ENCODE measurements around the gene FXYD2. TPM values are rescaled to one million over a fixed set of nuclear protein-coding genes. Genes with fewer than 3 reads are reported as not detected.
"Not testable (repeated sequence)": the region's sequence is repeated elsewhere in the genome, so short reads cannot be mapped to it uniquely, and the experiment has no call there.

FXYD2 gene
- total and polyA plus RNA-seq, 4 experiments from 2014 or later, result 3.5 to 10.5 (median 8.2) TPM

DNA sequence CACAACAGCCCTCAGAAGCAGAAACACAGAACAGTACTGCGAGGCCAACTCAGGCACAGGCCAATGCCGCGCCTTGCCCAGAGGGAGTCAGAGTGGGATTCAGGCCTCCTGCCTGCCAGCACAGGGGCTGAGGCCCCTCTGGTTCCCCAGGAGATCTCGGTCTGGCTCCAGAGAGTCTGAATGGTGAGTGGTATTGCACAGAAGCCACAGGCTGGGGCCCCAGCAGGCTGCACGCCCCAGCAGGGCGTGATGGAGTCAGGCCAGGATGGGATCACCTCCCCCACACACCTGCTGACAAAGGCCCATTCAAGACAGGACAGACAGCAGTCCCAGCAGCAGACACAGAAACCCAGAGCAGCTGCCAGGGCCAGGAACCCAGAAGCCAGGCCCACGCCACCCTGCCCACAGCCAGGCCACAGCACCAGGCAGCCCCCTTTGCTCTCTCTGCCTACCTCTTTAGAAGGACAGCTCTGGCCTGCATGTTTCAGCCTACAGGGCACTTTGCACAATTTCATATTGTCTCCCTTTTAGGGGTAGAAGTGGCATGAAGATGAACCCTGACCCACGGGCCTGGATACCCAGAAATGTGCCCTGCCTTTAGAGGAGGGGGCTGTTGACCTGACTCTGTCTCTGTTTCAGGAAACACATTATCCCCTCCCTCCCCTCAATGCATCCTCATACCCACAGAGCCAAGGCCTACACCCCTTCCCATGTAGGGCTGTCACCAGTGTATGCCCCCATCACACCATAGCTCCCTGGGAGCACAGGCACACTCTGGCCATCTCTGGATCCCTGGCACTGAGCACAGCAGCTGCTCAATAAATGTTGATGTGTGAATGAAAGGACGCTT is 45.8 kb upstream of the FXYD2 start:
- DNase-seq, result no peak
- H3K36me3 Mint-ChIP-seq, result no peaks in the 10 kb centered on the region
- Histone ChIP-seq H3K4me1 (ENCODE audit: insufficient read depth, low read length) (peaks cover 26% of the 10 kb centered on the region), H3K27me3 (ENCODE audit: insufficient read depth, low read length) (peaks cover 16% of the 10 kb centered on the region), H3K4me3 (ENCODE audit: low read length in 2 of 2) (no peak overlapping the region), H3K36me3 (ENCODE audit: insufficient read depth, low read length) (no peaks in the 10 kb centered on the region), H3K9me3 (ENCODE audit: control insufficient read depth in 1 of 2, low read length in 2 of 2) (no peaks in the 10 kb centered on the region), H3K27ac (ENCODE audit: low read depth, low read length) (no peak overlapping the region)
- no peak overlapping the region for H3K27ac Mint-ChIP-seq
- intact Hi-C loops (cut with micrococcal nuclease), result no loop called here
- peaks cover 21 to 23% of the 10 kb centered on the region in 2 donors for H3K27me3 Mint-ChIP-seq
- POLR2A ChIA-PET (ENCODE audit: partially characterized antibody), result no interaction called here
- H3K4me1 Mint-ChIP-seq, result peaks cover 10 to 33% (median 17%) of the 10 kb centered on the region in 4 donors
- no peak overlapping the region for H3K4me3 Mint-ChIP-seq
- H3K9me3 Mint-ChIP-seq, result no peaks in the 10 kb centered on the region
- CTCF ChIA-PET (ENCODE audit: partially characterized antibody), result interaction anchor here (1.1 kb wide), 2 partner anchors 183 to 301 kb away, joined by 3 to 4 read pairs; no protein-coding TSS in a partner anchor

DNA sequence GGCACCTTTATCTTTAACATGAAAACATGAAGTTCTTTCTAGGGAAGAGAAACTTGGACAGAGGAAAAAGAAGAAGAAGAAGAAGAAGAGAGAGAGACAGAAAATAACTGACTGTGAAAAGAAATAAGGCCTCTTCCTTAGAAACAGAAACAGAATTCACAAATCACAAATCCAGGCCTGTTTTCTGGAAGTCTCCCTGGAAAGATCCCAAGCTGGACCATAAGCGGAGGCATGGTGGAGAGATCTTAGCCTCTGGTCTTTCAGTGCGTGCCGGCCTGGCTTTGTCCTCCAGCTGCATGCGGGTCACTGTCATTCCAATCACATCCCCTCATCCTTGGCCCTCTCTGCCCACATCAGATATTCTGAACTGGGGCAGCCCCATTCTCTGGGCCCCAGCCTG is 45.1 kb upstream of the FXYD2 start:
- H3K36me3 Mint-ChIP-seq, result no peaks in the 10 kb centered on the region
- peaks cover 6 to 27% (median 12%) of the 10 kb centered on the region in 4 donors for H3K4me1 Mint-ChIP-seq
- Histone ChIP-seq H3K36me3 (ENCODE audit: insufficient read depth, low read length) (no peaks in the 10 kb centered on the region), H3K4me3 (ENCODE audit: low read length in 2 of 2) (no peak overlapping the region), H3K27ac (ENCODE audit: low read depth, low read length) (no peak overlapping the region), H3K27me3 (ENCODE audit: insufficient read depth, low read length) (peaks cover 11% of the 10 kb centered on the region), H3K4me1 (ENCODE audit: insufficient read depth, low read length) (peaks cover 20% of the 10 kb centered on the region), H3K9me3 (ENCODE audit: control insufficient read depth in 1 of 2, low read length in 2 of 2) (no peaks in the 10 kb centered on the region)
- ChIA-PET CTCF (ENCODE audit: partially characterized antibody) (interaction anchor here (1.1 kb wide), 1 partner anchor 302 kb away, joined by 3 read pairs; no protein-coding TSS in a partner anchor), POLR2A (ENCODE audit: partially characterized antibody) (no interaction called here)
- peaks cover 15 to 19% of the 10 kb centered on the region in 2 donors for H3K27me3 Mint-ChIP-seq
- intact Hi-C loops (cut with micrococcal nuclease), result no loop called here
- H3K27ac Mint-ChIP-seq, result no peak overlapping the region
- no peak overlapping the region for H3K4me3 Mint-ChIP-seq
- no peak for DNase-seq
- H3K9me3 Mint-ChIP-seq, result peaks cover 0 to 1% (median 0%) of the 10 kb centered on the region in 8 donors

GRCh38 chr11:117868815-117869561 is 44.4 kb upstream of the FXYD2 start:
- POLR2A ChIA-PET (ENCODE audit: partially characterized antibody), result no interaction called here
- Histone ChIP-seq H3K4me3 (ENCODE audit: low read length in 2 of 2) (no peak overlapping the region), H3K36me3 (ENCODE audit: insufficient read depth, low read length) (no peaks in the 10 kb centered on the region), H3K27me3 (ENCODE audit: insufficient read depth, low read length) (peaks cover 10% of the 10 kb centered on the region), H3K4me1 (ENCODE audit: insufficient read depth, low read length) (peaks cover 14% of the 10 kb centered on the region), H3K27ac (ENCODE audit: low read depth, low read length) (no peak overlapping the region), H3K9me3 (ENCODE audit: control insufficient read depth in 1 of 2, low read length in 2 of 2) (no peaks in the 10 kb centered on the region)
- intact Hi-C loops (cut with micrococcal nuclease), result no loop called here
- H3K27me3 Mint-ChIP-seq, result peaks cover 12 to 17% of the 10 kb centered on the region in 2 donors
- no peaks in the 10 kb centered on the region for H3K36me3 Mint-ChIP-seq
- CTCF ChIA-PET (ENCODE audit: partially characterized antibody), result no interaction called here
- DNase-seq, result no peak
- no peak overlapping the region for H3K27ac Mint-ChIP-seq
- H3K9me3 Mint-ChIP-seq, result peaks cover 0 to 1% (median 0%) of the 10 kb centered on the region in 8 donors
- H3K4me1 Mint-ChIP-seq, result peaks cover 3 to 22% (median 8%) of the 10 kb centered on the region in 4 donors
- no peak overlapping the region for H3K4me3 Mint-ChIP-seq

GRCh38 chr11:117868088-117868487 is 43.5 kb upstream of the FXYD2 start:
- H3K36me3 Mint-ChIP-seq, result no peaks in the 10 kb centered on the region
- Histone ChIP-seq H3K27me3 (ENCODE audit: insufficient read depth, low read length) (peaks cover 6% of the 10 kb centered on the region), H3K4me1 (ENCODE audit: insufficient read depth, low read length) (peaks cover 5% of the 10 kb centered on the region), H3K27ac (ENCODE audit: low read depth, low read length) (no peak overlapping the region), H3K4me3 (ENCODE audit: low read length in 2 of 2) (no peak overlapping the region), H3K9me3 (ENCODE audit: control insufficient read depth in 1 of 2, low read length in 2 of 2) (no peaks in the 10 kb centered on the region), H3K36me3 (ENCODE audit: insufficient read depth, low read length) (no peaks in the 10 kb centered on the region)
- peaks cover under 1 to 13% (median 3%) of the 10 kb centered on the region in 4 donors for H3K4me1 Mint-ChIP-seq
- no peak for DNase-seq
- POLR2A ChIA-PET (ENCODE audit: partially characterized antibody), result no interaction called here
- intact Hi-C loops (cut with micrococcal nuclease), result no loop called here
- no peak overlapping the region for H3K27ac Mint-ChIP-seq
- no peak overlapping the region for H3K4me3 Mint-ChIP-seq
- peaks cover 0 to 1% (median 0%) of the 10 kb centered on the region in 8 donors for H3K9me3 Mint-ChIP-seq
- CTCF ChIA-PET (ENCODE audit: partially characterized antibody), result no interaction called here
- H3K27me3 Mint-ChIP-seq, result peaks cover 6 to 14% of the 10 kb centered on the region in 2 donors

GRCh38 chr11:117866526-117866925 is 42.0 kb upstream of the FXYD2 start:
- Histone ChIP-seq H3K4me3 (ENCODE audit: low read length in 2 of 2) (no peak overlapping the region), H3K4me1 (ENCODE audit: insufficient read depth, low read length) (no peaks in the 10 kb centered on the region), H3K27ac (ENCODE audit: low read depth, low read length) (no peak overlapping the region), H3K9me3 (ENCODE audit: control insufficient read depth in 1 of 2, low read length in 2 of 2) (no peaks in the 10 kb centered on the region), H3K27me3 (ENCODE audit: insufficient read depth, low read length) (no peaks in the 10 kb centered on the region), H3K36me3 (ENCODE audit: insufficient read depth, low read length) (no peaks in the 10 kb centered on the region)
- Mint-ChIP-seq H3K9me3 (peaks cover 0 to 1% (median 0%) of the 10 kb centered on the region in 8 donors), H3K36me3 (no peaks in the 10 kb centered on the region), H3K4me3 (no peak overlapping the region), H3K4me1 (peaks cover 0 to 3% (median 0%) of the 10 kb centered on the region in 4 donors), H3K27ac (no peak overlapping the region), H3K27me3 (peaks cover 6 to 9% of the 10 kb centered on the region in 2 donors)
- intact Hi-C loops (cut with micrococcal nuclease), result no loop called here
- ChIA-PET POLR2A (ENCODE audit: partially characterized antibody) (no interaction called here), CTCF (ENCODE audit: partially characterized antibody) (interaction anchor here (1.5 kb wide), 1 partner anchor 15 kb away, joined by 3 read pairs; no protein-coding TSS in a partner anchor)
- no peak for DNase-seq

DNA sequence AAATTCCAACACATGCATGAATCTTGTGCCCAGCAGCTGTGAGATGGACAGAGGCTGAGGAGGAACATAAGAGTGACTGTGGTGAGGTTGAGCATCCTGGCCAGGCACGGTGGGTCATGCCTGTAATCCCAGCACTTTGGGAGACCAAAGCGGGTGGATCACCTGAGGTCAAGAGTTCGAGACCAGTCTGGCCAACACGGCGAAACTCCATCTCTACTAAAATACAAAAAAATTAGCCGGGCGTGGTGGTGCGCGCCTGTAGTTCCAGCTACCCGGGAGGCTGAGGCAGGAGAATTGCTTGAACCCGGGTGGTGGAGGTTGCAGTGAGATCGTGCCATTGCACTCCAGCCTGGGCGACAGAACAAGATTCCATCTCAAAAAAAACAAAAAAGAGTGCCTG is 41.0 kb upstream of the FXYD2 start:
- intact Hi-C loops (cut with micrococcal nuclease); DNase-seq; H3K9me3 ChIP-seq (ENCODE audit: control insufficient read depth in 1 of 2, low read length in 2 of 2); H3K27ac ChIP-seq (ENCODE audit: low read depth, low read length); H3K27me3 Mint-ChIP-seq; H3K4me3 Mint-ChIP-seq; H3K4me1 ChIP-seq (ENCODE audit: insufficient read depth, low read length); H3K36me3 Mint-ChIP-seq; H3K27ac Mint-ChIP-seq; H3K4me1 Mint-ChIP-seq; H3K36me3 ChIP-seq (ENCODE audit: insufficient read depth, low read length); POLR2A ChIA-PET (ENCODE audit: partially characterized antibody); H3K9me3 Mint-ChIP-seq; H3K27me3 ChIP-seq (ENCODE audit: insufficient read depth, low read length); H3K4me3 ChIP-seq (ENCODE audit: low read length in 2 of 2): not testable (repeated sequence)
- CTCF ChIA-PET (ENCODE audit: partially characterized antibody), result interaction anchor here (0.6 kb wide), 1 partner anchor 519 kb away, joined by 3 read pairs; no protein-coding TSS in a partner anchor

DNA sequence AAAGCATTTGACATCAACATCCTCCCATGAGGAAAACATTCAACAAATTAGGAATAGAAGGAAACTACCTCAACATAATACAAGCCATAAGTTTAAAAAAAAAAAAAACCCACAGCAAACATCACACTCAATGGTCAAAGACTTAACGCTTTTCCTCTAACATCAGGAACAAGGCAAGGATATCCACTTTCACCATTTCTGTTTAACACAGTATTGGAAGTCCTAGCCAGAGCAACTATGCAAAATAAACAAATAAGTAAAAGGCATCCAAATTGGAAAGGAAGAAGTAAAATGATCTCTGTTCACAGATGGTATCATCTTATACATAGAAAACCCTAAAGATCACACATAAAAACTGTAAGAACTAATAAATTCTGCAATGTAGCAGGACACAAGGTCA is 38.8 kb upstream of the FXYD2 start:
- Histone ChIP-seq H3K4me1 (ENCODE audit: insufficient read depth, low read length) (no peaks in the 10 kb centered on the region), H3K27me3 (ENCODE audit: insufficient read depth, low read length) (no peaks in the 10 kb centered on the region), H3K4me3 (ENCODE audit: low read length in 2 of 2) (no peak overlapping the region), H3K36me3 (ENCODE audit: insufficient read depth, low read length) (no peaks in the 10 kb centered on the region), H3K9me3 (ENCODE audit: control insufficient read depth in 1 of 2, low read length in 2 of 2) (no peaks in the 10 kb centered on the region), H3K27ac (ENCODE audit: low read depth, low read length) (no peak overlapping the region)
- Mint-ChIP-seq H3K27me3 (peaks cover 4 to 9% of the 10 kb centered on the region in 2 donors), H3K36me3 (no peaks in the 10 kb centered on the region), H3K4me3 (no peak overlapping the region), H3K4me1 (peaks cover 0 to 3% (median 0%) of the 10 kb centered on the region in 4 donors), H3K27ac (no peak overlapping the region), H3K9me3 (peaks cover 0 to 1% (median 0%) of the 10 kb centered on the region in 8 donors)
- intact Hi-C loops (cut with micrococcal nuclease), result no loop called here
- CTCF ChIA-PET (ENCODE audit: partially characterized antibody), result interaction anchor here (0.9 kb wide), 1 partner anchor 84 kb away, joined by 3 read pairs; no protein-coding TSS in a partner anchor
- DNase-seq, result no peak
- POLR2A ChIA-PET (ENCODE audit: partially characterized antibody), result no interaction called here

Data from CD4-positive, alpha-beta memory T cell (primary cell).